Natural killer cell (primary cell): Measurements from ENCODE around the gene FGF11. TPM values are rescaled to one million over a fixed set of nuclear protein-coding genes. Genes with fewer than 3 reads are reported as not detected.

ENCODE experiments used
- ATAC-seq, 3 donors: fragments of 150-1000 bp in 2 of 3; fragments of 200-7000 bp in 1 of 3; cut with Tn5 transposase; 1 replicate in 1 of 3; 2 replicates in 2 of 3; pipeline ENCODE4 v1.10.0; 2021; ENCODE audit warnings: mild to moderate bottlenecking in 2 of 3, moderate library complexity in 2 of 3
- DNase-seq, 2 donors: peaks; one replicate each; pipeline versions ENCODE4 v3.0.0 to v3.0.0-alpha.2; 2013 to 2021; ENCODE audit warnings: mixed read lengths in 1 of 2
- H3K27ac ChIP-seq: one replicate; pipeline ENCODE4 v1.5.1; 2013; ENCODE audit warnings: mild to moderate bottlenecking, low read length
- H3K27me3 ChIP-seq: one replicate; pipeline ENCODE4 v1.6.1; 2013; ENCODE audit warnings: low read length; ENCODE audit not compliant: control insufficient read depth, insufficient read depth
- H3K36me3 ChIP-seq: one replicate; pipeline ENCODE4 v1.6.1; 2013; ENCODE audit warnings: low read length; ENCODE audit not compliant: control insufficient read depth, insufficient read depth
- H3K4me1 ChIP-seq: one replicate; pipeline ENCODE4 v1.6.1; 2013; ENCODE audit warnings: low read length; ENCODE audit not compliant: control insufficient read depth, insufficient read depth
- H3K4me3 ChIP-seq: one replicate; pipeline ENCODE4 v1.5.1; 2013; ENCODE audit warnings: low read length
- H3K9me3 ChIP-seq: one replicate; pipeline ENCODE4 v1.6.1; 2013; ENCODE audit warnings: low read length; ENCODE audit not compliant: control insufficient read depth, insufficient read depth
- H3K27ac Mint-ChIP-seq, 2 donors: one replicate each; pipeline ENCODE4 v1.8.0; 2022; ENCODE audit warnings: mild to moderate bottlenecking in 2 of 2, mixed read lengths in 2 of 2, moderate library complexity in 1 of 2
- H3K27me3 Mint-ChIP-seq, 2 donors: one replicate each; pipeline ENCODE4 v1.8.0; 2022; ENCODE audit warnings: low read depth in 2 of 2, mixed read lengths in 2 of 2
- H3K36me3 Mint-ChIP-seq: one replicate; pipeline ENCODE4 v1.8.0; 2022; ENCODE audit warnings: mixed read lengths
- H3K4me1 Mint-ChIP-seq, 2 donors: one replicate each; pipeline ENCODE4 v1.8.0; 2022; ENCODE audit warnings: mixed read lengths in 2 of 2
- H3K4me3 Mint-ChIP-seq: one replicate; pipeline ENCODE4 v1.8.0; 2022; ENCODE audit warnings: mild to moderate bottlenecking, moderate library complexity, mixed read lengths
- H3K9me3 Mint-ChIP-seq, 2 donors: one replicate each; pipeline ENCODE4 v1.8.0; 2022; ENCODE audit warnings: mixed read lengths in 2 of 2
- WGBS: methylation state at CpG from one replicate; pipeline ENCODE4 v1.1.7; 2013; ENCODE audit warnings: missing lambda C conversion rate; ENCODE audit not compliant: insufficient coverage; 5-methylcytosine and 5-hydroxymethylcytosine counted together
- intact Hi-C: fragments of 100-400 bp; cut with micrococcal nuclease; formaldehyde crosslinking; loops from one replicate; pipeline ENCODE4 v1.14.2; 2022
- total RNA-seq, 4 donors: library from RNA; stranded (reverse); fragments of 120-200 nt in 1 of 4; gene quantifications; one replicate each; pipeline versions ENCODE4 v1.2.3 to v1.2.4, GENCODE V29; 2013 to 2022
- TF ChIP-seq, protein P1 (sequence below): fragments of 200-600 bp; IDR thresholded peaks from one replicate; pipeline ENCODE4 v1.8.0; 2022; ENCODE audit warnings: antibody characterized with exemption

Gene FGF11
- 1 to 10 TPM; 1.2 to 4.2 (median 1.9) TPM for total RNA-seq
- 0.54 TPM for total RNA-seq (2013)

DNA sequence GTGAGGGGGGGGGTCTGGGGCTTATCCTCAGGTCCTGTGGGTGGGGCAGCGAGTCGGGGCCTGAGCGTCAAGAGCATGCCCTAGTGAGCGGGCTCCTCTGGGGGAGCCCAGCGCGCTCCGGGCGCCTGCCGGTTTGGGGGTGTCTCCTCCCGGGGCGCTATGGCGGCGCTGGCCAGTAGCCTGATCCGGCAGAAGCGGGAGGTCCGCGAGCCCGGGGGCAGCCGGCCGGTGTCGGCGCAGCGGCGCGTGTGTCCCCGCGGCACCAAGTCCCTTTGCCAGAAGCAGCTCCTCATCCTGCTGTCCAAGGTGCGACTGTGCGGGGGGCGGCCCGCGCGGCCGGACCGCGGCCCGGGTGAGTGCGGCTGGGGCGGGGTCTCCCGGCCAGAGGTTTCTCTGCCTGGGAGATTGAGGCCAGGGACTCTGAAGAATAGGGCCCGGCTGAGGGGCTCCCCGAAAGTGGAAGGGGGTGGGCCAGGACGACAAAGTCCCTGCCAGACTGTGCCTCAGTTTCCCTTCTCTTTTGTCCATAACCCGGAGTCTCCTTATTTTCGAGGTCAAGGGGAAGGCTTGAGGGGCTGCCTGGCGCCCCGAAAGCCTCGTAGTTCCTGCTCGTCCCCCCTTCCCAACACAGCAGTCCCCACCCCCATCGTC lies at the start of gene FGF11:
Gene FGF11 (plus strand): TSS at position 51 of the 651 bp plus-strand sequence. CDS start 109 bp downstream, at position 160.
- no peaks in the 10 kb centered on the region for H3K9me3 Mint-ChIP-seq
- whole genome bisulfite sequencing, result 4% methylated on average over 50 of the region's 50 CpGs
- H3K4me3 Mint-ChIP-seq, result peak within 1 kb of the TSS; percentile 69
- Histone ChIP-seq H3K36me3 (no peaks in the 10 kb centered on the region), H3K4me3 (no peak within 1 kb of the TSS), H3K27ac (no peak within 1 kb of the TSS), H3K27me3 (peaks cover 39% of the 10 kb centered on the region), H3K4me1 (peaks cover 57% of the 10 kb centered on the region), H3K9me3 (no peaks in the 10 kb centered on the region)
- no peaks in the 10 kb centered on the region for H3K36me3 Mint-ChIP-seq
- DNase-seq (peak in 1 of 2 donors; percentile 22), ATAC-seq (no peak)
- TF ChIP-seq, protein P1, sequence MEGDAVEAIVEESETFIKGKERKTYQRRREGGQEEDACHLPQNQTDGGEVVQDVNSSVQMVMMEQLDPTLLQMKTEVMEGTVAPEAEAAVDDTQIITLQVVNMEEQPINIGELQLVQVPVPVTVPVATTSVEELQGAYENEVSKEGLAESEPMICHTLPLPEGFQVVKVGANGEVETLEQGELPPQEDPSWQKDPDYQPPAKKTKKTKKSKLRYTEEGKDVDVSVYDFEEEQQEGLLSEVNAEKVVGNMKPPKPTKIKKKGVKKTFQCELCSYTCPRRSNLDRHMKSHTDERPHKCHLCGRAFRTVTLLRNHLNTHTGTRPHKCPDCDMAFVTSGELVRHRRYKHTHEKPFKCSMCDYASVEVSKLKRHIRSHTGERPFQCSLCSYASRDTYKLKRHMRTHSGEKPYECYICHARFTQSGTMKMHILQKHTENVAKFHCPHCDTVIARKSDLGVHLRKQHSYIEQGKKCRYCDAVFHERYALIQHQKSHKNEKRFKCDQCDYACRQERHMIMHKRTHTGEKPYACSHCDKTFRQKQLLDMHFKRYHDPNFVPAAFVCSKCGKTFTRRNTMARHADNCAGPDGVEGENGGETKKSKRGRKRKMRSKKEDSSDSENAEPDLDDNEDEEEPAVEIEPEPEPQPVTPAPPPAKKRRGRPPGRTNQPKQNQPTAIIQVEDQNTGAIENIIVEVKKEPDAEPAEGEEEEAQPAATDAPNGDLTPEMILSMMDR, result no peak
- peak within 1 kb of the TSS; percentile 31 to 48 for H3K27ac Mint-ChIP-seq
- H3K27me3 Mint-ChIP-seq, result peaks cover 37 to 45% of the 10 kb centered on the region in 2 donors
- intact Hi-C loops, result loop anchor here (5.0 kb wide), 2 partner anchors 63 to 87 kb away; partner anchors contain the start of gene KCTD11
- peaks cover 29 to 49% of the 10 kb centered on the region in 2 donors for H3K4me1 Mint-ChIP-seq

DNA sequence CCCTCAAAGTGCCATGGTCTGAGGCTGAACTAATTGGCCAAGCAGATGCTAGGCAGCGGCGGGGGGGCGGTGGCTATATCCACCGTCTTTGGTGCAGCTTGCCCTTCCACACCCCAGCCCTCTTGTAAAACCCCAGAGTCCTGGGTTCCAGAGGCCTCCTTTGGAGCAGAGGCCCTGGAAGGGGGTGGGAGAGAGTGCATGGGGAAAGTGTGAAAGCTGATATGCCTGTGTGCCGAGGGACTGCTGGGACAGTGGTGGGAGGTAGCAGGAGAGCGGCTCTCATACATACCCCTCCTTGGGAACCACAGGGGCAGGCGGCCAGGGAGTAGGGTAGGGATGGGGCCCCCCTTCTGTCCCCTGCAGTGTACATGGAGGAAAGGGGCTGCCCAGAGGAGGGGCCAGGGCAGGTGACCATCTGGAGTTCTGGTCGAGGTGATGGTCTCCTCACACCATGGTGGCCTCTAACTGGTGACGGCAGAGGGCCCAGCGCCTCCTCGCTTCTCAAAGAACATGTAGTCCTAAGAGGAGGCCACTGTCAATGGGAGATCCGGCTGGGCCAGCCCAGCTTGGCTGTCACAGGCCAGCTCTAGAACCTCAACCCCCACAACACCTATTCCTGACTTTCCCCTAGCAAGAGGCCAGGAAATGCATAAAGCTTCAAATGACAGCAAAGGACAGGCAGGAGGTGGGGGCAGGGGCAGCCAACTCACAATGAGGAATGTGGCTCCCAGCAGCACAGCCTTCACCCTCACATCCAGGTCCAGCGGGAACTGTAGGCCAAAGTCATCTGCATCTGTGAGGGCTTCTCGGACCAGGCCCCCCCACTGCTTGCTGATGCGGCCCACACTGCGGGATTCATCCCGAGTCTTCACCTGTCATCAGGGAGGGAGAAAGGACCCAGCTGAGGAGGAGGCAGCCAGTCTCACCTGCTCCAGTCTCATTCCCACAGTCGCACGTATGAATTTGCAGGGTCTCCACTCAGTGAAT lies 49.1 kb upstream of the FGF11 start:
- TF ChIP-seq, protein P1, result no peak
- H3K9me3 ChIP-seq, result no peaks in the 10 kb centered on the region
- DNase-seq (no peak), ATAC-seq (no peak)
- peaks cover 45% of the 10 kb centered on the region for H3K36me3 ChIP-seq
- H3K27me3 ChIP-seq, result no peaks in the 10 kb centered on the region
- no peak overlapping the region for H3K4me3 ChIP-seq
- Mint-ChIP-seq H3K9me3 (no peaks in the 10 kb centered on the region), H3K4me3 (no peak overlapping the region), H3K36me3 (no peaks in the 10 kb centered on the region), H3K4me1 (peaks cover 9 to 19% of the 10 kb centered on the region in 2 donors), H3K27me3 (no peaks in the 10 kb centered on the region), H3K27ac (no peak overlapping the region)
- peaks cover 17% of the 10 kb centered on the region for H3K4me1 ChIP-seq
- 98% methylated on average over 18 of the region's 19 CpGs for WGBS
- H3K27ac ChIP-seq, result no peak overlapping the region
- intact Hi-C loops, result no loop called here

DNA sequence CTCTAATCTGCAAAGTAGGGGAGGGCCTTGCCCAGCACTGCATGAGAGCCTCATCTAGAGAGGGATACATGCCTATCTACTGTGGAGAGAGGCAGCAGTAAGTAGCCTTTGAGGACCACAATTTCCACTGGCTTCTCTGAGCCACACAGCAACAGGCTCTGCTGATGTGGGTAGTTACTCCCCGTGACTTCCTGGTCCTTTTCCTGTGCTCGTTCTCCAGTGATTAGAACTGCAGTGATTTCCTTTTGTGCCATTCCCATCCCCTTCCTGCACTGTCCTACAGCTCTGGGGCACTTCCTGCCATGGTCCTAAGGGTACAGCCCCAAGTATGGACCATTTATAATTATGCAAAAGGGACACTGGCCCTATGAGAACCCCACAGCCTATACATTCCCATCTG lies 48.0 kb upstream of the FGF11 start:
- H3K27me3 ChIP-seq, result no peaks in the 10 kb centered on the region
- H3K4me3 Mint-ChIP-seq, result no peak overlapping the region
- no peaks in the 10 kb centered on the region for H3K36me3 Mint-ChIP-seq
- no peaks in the 10 kb centered on the region for H3K9me3 ChIP-seq
- ATAC-seq (no peak), DNase-seq (no peak)
- peaks cover 45% of the 10 kb centered on the region for H3K36me3 ChIP-seq
- H3K27me3 Mint-ChIP-seq, result no peaks in the 10 kb centered on the region
- H3K4me1 ChIP-seq, result peaks cover 20% of the 10 kb centered on the region
- TF ChIP-seq, protein P1, result no peak
- intact Hi-C loops, result no loop called here
- H3K4me1 Mint-ChIP-seq, result peaks cover 9 to 20% of the 10 kb centered on the region in 2 donors
- H3K27ac ChIP-seq, result no peak overlapping the region
- no peaks in the 10 kb centered on the region for H3K9me3 Mint-ChIP-seq
- 70% methylated on average over 2 of the region's 2 CpGs for WGBS
- H3K4me3 ChIP-seq, result no peak overlapping the region
- no peak overlapping the region for H3K27ac Mint-ChIP-seq
